Measurements from ENCODE around the gene GPANK1.

The GPANK1 gene

DNA sequence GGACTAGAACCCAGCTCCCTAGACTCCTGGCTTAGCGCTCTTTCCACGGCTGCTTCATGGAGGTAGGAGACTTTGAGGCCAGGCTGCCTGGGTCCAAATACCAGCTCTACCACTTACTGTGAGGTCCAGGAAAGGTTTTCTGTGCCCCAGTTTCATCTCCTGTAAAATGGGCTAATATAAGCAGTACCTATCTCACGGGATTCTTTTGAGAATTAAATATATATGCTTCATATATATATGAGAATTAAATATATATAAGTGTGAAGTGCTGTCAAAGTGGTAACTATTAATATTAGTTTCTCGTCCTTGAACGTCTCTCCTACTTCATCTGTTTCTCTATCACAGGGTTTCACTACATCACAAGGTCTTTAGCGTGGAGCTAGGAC, 26.3 kb upstream of the GPANK1 start:
- DNase-seq (ENCODE audit: low read depth): no peak

GRCh38 chr6:31690231-31691077, 25.7 kb upstream of the GPANK1 start:
- no peak for DNase-seq (ENCODE audit: low read depth)

DNA sequence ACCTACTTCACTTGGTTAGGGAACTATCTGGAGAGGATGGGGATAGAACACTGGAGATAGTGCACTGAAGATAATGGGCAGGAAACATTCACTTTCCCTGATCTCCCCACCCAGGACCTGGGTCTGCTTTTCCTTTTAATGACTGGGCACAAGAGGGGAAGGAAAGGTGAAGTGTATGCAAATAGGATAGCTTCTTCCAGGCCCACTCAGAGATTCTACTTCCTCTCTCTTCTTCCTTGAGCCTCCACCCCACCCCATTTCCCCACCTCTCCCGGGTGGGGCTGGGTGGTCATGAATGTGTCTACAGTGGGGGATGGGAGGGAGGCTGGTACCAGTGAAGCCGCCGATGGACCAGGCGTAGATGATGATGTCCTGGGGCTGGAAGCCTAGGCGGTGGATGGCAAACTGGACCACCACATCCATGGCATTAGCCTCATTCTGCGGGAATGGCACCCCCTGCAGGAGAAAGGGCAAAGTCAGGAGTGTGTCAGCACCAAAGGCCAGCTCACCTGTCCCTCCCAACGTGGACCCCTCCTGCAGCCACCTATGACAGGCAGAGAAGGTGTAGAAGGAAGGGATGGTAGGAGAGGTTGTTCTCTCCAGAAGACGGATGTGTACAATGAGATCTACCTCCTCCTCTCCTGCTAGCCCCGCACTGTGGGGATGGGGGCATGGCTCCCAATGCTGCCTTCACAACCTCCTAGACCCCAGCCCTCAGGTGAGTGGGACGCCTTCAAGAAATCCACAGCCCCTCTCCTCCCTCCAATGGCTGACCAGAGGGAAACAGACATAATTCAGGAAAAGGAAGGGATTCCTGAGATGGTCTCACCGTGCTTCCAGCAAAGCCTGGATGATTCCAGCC, 24.7 kb upstream of the GPANK1 start:
- DNase-seq (ENCODE audit: low read depth): no peak

DNA sequence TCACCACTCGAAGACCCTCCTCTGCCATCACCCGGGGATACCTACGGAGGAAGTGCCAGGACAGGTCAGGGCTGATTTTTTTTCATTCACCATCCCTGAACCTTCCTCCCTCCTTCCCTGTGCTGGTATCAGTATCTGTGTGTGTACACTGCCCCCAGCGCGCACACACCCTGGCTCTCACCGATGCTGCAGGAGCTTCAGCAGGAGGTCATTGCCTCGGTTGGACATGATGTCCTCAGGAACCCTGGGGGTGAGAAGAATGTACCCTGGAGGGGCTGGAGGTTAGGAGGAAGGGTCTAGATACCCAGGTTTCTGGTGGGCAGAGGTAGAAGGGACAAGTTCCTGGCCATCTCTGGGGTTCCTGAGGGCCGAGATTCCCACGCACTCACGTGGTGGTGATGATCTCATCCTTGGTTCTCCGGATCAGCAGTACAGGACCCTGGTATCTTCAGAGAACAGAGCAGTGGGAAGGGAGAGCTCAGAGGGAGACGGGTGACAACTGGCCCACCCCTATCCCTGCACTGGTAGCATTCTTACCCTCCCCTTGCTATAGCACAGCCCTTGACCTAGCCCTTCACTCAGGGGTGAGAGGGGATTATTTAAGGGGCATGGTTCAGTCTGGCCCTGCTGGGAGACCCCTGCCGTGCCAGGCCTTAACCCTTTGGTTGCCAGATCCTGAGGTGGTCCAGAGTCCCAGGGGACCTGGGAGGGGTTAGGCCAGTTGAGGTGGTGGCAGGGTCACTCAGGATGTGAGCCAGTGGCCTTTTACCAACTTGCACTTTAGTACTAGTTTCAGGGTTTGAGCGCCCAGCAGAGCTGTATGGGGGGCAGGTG, 23.3 kb upstream of the GPANK1 start:
- no peak for DNase-seq (ENCODE audit: low read depth)

DNA sequence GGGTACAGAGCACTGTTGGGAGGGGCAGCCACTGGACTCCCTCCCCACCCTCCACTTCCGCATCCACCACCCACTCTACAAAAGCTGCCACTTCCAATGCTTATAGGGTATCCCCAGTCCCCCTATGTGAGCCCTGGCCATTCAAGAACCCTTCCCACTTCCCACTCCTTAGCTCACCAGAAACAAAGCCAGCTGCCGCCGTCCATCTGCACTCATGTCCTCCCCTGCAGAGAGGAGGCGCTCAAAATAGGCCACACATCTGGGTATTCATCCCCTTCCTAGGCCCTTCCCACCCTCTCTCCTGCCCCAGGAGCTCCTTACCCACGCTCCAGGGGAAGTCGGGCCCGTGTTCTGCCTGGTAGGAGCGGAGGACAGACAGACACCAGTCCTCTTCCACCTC, 22.5 kb upstream of the GPANK1 start:
- DNase-seq (ENCODE audit: low read depth): no peak

DNA sequence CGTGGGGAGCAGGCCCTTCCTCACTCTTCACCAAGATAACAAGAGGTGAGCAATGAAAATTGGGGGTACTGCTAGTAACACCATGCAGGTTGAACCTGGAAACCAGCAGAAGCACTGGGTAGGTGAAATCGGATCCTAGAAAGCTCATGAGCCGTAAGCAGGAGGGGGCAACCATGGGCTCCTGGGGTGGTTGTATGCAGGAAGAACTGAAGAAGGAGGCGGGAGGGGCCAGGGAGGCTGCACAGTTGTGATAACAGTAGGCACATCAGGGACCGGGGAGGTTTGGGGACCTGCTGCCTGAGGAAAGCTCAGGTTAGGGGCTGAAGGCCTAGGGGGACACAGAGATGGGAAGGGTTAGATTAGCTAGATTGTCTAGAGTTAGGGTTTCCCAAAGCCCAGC, 21.7 kb upstream of the GPANK1 start:
- DNase-seq (ENCODE audit: low read depth): no peak

DNA sequence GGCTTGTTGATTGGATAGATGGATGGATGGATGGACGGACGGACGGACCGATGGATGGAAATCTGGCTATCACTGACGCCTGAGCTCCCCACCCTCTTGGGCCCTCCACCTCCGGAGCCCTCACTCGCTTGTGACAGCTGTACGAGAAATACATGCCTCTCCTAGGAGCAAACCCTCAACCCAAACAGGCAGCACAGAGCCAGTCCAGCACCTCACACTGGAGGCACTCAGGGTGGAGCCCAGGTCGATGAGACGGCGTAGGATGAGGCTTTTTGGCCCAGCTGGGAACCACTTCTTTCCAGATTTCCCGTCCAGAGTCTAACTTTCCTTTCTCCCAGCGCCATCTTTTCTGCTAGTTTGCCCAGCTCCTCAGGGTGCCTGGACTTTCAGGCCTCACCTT, 18.8 kb upstream of the GPANK1 start:
- no peak for DNase-seq (ENCODE audit: low read depth)

GRCh38 chr6:31681135-31681671, 16.4 kb upstream of the GPANK1 start:
- DNase-seq (ENCODE audit: low read depth): no peak

GRCh38 chr6:31680226-31681134, 15.7 kb upstream of the GPANK1 start, which contains the start of gene LY6G5C:
Gene LY6G5C, minus strand, starts transcription at chr6:31681067. Its CDS starts 694 bp downstream, at chr6:31680373.
- DNase-seq (ENCODE audit: low read depth): peak; percentile 56

DNA sequence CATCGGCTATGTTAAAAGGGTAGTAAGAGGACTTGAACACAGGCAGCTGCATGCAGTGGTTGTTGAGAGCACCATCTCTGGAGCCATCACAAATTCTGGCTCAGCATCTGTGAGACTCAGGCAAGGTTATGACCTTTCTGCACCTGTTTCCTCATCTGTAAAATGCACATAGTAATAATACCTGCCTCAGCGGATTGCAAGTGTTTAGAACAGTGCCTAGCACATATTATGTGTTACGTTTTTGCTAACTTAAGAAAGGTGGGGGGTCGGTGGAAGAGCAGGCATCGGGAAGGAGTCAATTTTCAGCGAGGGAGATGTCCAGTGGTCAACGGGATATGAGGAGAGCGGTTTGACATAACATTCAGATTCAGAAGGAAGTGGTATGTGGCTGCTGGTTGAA, 13.2 kb upstream of the GPANK1 start:
- DNase-seq (ENCODE audit: low read depth): no peak

DNA sequence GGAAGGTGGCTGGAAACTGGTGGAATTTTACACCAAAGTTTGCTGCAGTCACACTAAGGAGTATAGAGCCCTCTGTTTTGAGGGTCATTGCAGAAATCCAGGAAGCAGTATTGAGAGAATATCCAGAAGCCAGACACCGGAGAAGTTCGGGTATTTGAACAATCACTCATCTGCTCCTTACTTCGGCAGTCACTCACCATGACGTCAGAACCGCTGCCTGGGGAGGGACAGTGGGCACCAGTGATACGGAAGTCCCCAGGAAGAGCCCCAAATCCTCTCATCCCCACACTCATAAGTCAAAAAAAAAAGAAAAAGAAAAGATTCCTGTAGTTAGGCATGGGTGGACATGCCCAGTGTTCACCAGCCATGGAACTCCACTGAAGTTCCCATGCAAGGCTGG, 12.1 kb upstream of the GPANK1 start:
- no peak for DNase-seq (ENCODE audit: low read depth)

GRCh38 chr6:31676322-31676903, 11.6 kb upstream of the GPANK1 start:
- no peak for DNase-seq (ENCODE audit: low read depth)

- DNase-seq (ENCODE audit: low read depth): no peak
These were observed 4.9 kb upstream of the GPANK1 start, which contains the start of gene LY6G5B for GRCh38 chr6:31669676-31670075. Gene LY6G5B, plus strand, starts transcription at chr6:31669976. Its CDS starts 975 bp downstream, at chr6:31670951.

DNA sequence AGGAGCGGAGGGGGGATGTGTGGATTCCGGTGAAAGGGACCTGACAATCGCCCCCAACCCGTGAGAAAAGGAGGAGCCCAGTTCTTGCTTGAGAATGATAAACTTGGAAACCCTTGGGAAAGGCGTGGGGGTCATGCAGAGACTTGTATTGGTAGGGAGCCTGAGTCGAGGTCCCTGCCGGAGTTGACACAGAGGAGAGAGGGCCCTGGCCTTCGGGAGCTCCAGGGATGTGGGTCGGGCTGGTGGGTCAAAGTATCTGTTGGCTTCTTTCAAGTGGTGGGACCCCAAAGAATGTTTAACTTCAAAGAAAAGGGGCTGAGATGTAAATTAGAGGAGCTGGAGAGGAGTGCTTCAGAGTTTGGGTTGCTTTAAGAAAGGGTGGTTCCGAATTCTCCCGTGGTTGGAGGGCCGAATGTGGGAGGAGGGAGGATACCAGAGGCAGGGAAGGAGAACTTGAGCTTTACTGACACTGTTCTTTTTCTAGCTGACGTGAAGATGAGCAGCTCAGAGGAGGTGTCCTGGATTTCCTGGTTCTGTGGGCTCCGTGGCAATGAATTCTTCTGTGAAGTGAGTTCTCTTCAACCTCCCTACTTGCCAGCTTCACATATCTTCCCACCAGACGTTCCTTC, 1.7 kb upstream of the GPANK1 start:
- DNase-seq (ENCODE audit: low read depth): no peak

GRCh38 chr6:31665501-31666336, 922 bp upstream of the GPANK1 start, which contains the start of gene CSNK2B:
Gene CSNK2B, plus strand, starts transcription at chr6:31666080. Its CDS starts 752 bp downstream, at chr6:31666832.
- peak; percentile 95 for DNase-seq (ENCODE audit: low read depth)

GRCh38 chr6:31663961-31664789, 622 bp downstream of the GPANK1 start:
- DNase-seq (ENCODE audit: low read depth): no peak

DNA sequence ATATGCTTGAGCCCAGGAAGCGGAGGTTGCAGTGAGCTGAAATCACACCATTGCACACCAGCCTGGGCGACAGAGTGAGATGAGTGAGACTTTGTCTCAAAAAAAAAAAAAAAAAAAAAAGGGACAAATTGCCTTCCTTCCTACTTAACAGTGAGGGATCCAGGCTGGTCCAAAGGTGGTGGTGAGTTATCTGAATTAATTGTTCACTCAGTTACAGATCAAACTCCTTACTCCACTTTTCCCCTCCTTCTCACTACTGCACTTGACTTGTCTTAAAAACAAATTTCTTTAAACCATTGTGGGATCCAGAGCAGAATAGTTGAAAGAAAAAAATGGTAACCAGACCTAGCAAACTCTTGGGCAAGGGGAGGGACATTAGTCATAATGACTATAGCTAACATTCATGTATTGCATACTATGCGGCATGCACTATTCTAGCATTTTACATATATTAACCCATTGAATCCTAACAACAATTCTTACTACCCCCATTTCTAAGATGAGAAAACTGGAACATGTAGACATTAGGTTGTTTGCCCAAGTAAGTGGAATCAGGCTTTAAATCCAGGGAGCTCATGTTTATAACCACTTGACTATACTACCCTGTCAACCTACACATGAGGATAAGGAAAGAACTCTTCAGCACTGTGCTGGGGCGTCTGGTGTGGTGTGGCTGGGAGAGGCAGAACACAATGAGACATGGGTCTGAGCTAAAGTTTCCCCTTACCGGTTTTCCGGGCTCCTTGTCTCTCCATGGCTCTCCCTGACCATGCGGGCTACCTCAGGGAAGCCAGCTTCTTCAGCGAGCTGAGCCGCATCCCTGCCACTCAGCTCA, 1.5 kb downstream of the GPANK1 start:
- DNase-seq (ENCODE audit: low read depth): no peak

Measured in activated T-cell treated with anti-CD3 and anti-CD28 coated beads for 48 hours (primary cell).